Endothelial cell of umbilical vein (primary cell): ENCODE data around the gene HNMT.

Experiments
- CTCF ChIP-seq, 2 donors: IDR thresholded peaks; 1 replicate in 1 of 2; 2 replicates in 1 of 2; pipeline ENCODE4 v1.5.1; 2011; ENCODE audit warnings: low read length in 2 of 2, mild to moderate bottlenecking in 2 of 2, moderate library complexity in 2 of 2, control low read depth in 1 of 2, inconsistent platforms in 1 of 2, low read depth in 1 of 2; ENCODE audit not compliant: insufficient read depth in 1 of 2; ENCODE audit errors: extremely low read depth in 1 of 2
- EZH2 ChIP-seq: IDR thresholded peaks from 2 replicates; pipeline ENCODE4 v1.6.1; 2012; ENCODE audit warnings: borderline replicate concordance, low read depth, mild to moderate bottlenecking, moderate library complexity, low read length, inconsistent platforms; ENCODE audit not compliant: severe bottlenecking
- MAX ChIP-seq: IDR thresholded peaks from 2 replicates; pipeline ENCODE4 v1.6.1; 2011; ENCODE audit not compliant: insufficient read depth, insufficient read length
- POLR2A ChIP-seq: IDR thresholded peaks from 2 replicates; pipeline ENCODE4 v1.6.1; 2012; ENCODE audit warnings: low read depth, mild to moderate bottlenecking, control low read depth, low read length

- no peak for TF ChIP-seq CTCF (IDR thresholded peaks at IDR 0.05; ENCODE audit: extremely low read depth in 1 of 2, insufficient read depth in 1 of 2, low read depth in 1 of 2, low read length in 2 of 2)
- TF ChIP-seq EZH2: no peak
- no peak for TF ChIP-seq POLR2A
- TF ChIP-seq MAX: no peak
Observed at GRCh38 chr2:137983581-137983980, 19.3 kb downstream of the HNMT start.
